Duodenal mucosa (tissue), 2 donors: ENCODE results near the gene TMUB2.

ENCODE experiments used
- H3K27ac ChIP-seq: one replicate; pipeline ENCODE4 v1.7.0; 2013; ENCODE audit warnings: low read depth, low read length
- H3K27me3 ChIP-seq, 2 donors: one replicate each; pipeline ENCODE4 v1.7.0; 2013; ENCODE audit warnings: low read length in 2 of 2, control low read depth in 1 of 2; ENCODE audit not compliant: insufficient read depth in 2 of 2, control insufficient read depth in 1 of 2
- H3K36me3 ChIP-seq, 2 donors: one replicate each; pipeline ENCODE4 v1.7.0; 2013; ENCODE audit warnings: low read length in 2 of 2, control low read depth in 1 of 2; ENCODE audit not compliant: insufficient read depth in 2 of 2, control insufficient read depth in 1 of 2
- H3K4me1 ChIP-seq, 2 donors: one replicate each; pipeline ENCODE4 v1.7.0; 2013; ENCODE audit warnings: low read length in 2 of 2, control low read depth in 1 of 2; ENCODE audit not compliant: insufficient read depth in 2 of 2, control insufficient read depth in 1 of 2
- H3K4me3 ChIP-seq, 2 donors: one replicate each; pipeline ENCODE4 v1.7.0; 2013; ENCODE audit warnings: low read length in 2 of 2, low read depth in 1 of 2
- H3K9ac ChIP-seq, 2 donors: one replicate each; pipeline ENCODE4 v1.7.0; 2013; ENCODE audit warnings: low read length in 2 of 2, low read depth in 1 of 2
- H3K9me3 ChIP-seq, 2 donors: one replicate each; pipeline ENCODE4 v1.7.0; 2013; ENCODE audit warnings: low read length in 2 of 2, control low read depth in 1 of 2; ENCODE audit not compliant: control insufficient read depth in 1 of 2

The TMUB2 gene

GRCh38 chr17:44155488-44155887 is 31.3 kb upstream of the TMUB2 start:
- no peaks in the 10 kb centered on the region for H3K27me3 ChIP-seq
- H3K4me1 ChIP-seq = no peaks in the 10 kb centered on the region
- H3K27ac ChIP-seq = no peak overlapping the region

DNA sequence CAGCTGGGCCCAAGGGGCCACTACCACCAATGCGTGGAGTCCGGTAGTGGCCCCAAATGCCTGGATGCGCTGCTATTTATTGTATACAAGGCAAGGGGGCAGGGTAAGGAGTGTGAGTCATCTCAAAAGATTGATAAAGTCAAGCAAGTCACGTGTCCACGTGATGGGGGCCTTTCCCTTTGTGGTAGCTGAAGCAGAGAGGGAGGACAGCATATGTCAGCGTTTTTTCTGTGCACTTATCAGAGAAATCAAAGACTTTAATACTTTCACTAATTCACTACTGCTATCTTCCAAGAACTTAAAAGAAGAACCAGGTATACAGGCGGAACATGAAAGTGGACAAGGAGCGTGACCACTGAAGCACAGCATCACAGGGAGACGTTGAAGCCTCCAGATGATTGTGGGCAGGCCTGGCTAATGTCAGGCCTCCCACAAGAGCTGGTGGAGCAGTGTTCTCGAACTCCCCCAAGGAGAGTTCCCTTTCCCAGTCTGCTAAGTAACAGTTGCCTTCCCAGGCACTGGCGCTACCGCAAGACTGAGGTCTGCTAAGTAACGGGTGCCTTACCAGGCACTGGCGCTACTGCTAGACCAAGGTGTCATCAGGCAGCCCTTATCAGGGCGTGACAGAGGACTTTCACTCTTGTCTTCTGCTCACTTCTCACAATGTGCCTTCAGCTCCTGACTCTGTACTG is 27.1 kb upstream of the TMUB2 start:
- H3K4me3 ChIP-seq = no peak overlapping the region
- no peak overlapping the region for H3K27ac ChIP-seq
- H3K4me1 ChIP-seq = no peaks in the 10 kb centered on the region
- H3K9me3 ChIP-seq = no peaks in the 10 kb centered on the region
- H3K27me3 ChIP-seq = no peaks in the 10 kb centered on the region
- H3K9ac ChIP-seq = no peak overlapping the region
- peaks cover 0 to 3% of the 10 kb centered on the region in 2 donors for H3K36me3 ChIP-seq

More at GRCh38 chr17:44155488-44155887, 31.3 kb upstream of the TMUB2 start:
- Histone ChIP-seq H3K9me3 (no peaks in the 10 kb centered on the region), H3K9ac (no peak overlapping the region), H3K36me3 (peaks cover 0 to 6% of the 10 kb centered on the region in 2 donors), H3K4me3 (no peak overlapping the region)

DNA sequence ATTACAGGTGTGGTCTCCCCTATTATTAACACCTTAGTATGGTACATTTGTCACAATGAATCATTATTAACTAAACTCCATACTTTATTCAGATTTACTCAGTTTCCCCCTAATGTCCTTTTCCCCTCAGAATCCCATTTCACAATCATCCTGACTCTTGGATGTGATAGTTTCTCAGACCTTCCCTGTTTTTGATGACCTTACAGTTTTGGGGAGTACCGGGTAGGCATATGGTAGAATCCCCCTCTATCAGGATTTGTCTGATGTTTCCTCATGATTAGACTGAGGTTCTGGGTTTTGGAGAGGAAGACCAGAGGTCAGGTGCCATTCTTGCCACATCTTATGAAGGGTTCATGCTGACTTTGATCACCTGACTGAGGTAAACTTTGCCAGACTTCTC is 22.3 kb upstream of the TMUB2 start:
- H3K27me3 ChIP-seq = no peaks in the 10 kb centered on the region
- no peak overlapping the region for H3K4me3 ChIP-seq
- H3K4me1 ChIP-seq = peaks cover 0 to 3% of the 10 kb centered on the region in 2 donors
- no peak overlapping the region for H3K27ac ChIP-seq
- H3K9ac ChIP-seq = no peak overlapping the region
- H3K9me3 ChIP-seq = no peaks in the 10 kb centered on the region
- H3K36me3 ChIP-seq = no peaks in the 10 kb centered on the region

GRCh38 chr17:44167181-44167861 is 19.5 kb upstream of the TMUB2 start:
- no peaks in the 10 kb centered on the region for H3K9me3 ChIP-seq
- no peak overlapping the region for H3K27ac ChIP-seq
- peaks cover 0 to 3% of the 10 kb centered on the region in 2 donors for H3K4me1 ChIP-seq
- no peak overlapping the region for H3K9ac ChIP-seq
- no peak overlapping the region for H3K4me3 ChIP-seq
- no peaks in the 10 kb centered on the region for H3K27me3 ChIP-seq
- no peaks in the 10 kb centered on the region for H3K36me3 ChIP-seq

DNA sequence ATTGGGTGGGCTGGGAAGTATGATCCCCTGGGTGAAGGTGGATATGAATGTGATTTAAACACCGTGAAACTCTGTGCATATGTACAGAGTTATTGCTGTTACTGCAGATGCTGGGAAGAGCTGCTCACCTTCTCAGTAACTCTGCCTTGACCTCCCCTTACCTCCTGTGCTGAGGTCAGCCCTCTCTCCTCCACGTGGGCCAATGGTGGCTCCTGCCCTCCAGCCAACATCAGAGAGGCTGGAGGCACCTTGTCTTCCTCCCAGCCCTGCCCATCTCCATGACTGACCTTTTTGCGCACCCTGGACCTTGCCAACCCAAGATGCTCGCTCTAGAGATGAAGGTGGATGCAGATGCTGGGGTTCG is 16.7 kb upstream of the TMUB2 start:
- H3K27ac ChIP-seq = peak overlapping the region; percentile 51
- no peak overlapping the region for H3K4me3 ChIP-seq
- H3K4me1 ChIP-seq = peaks cover 0 to 3% of the 10 kb centered on the region in 2 donors
- no peaks in the 10 kb centered on the region for H3K27me3 ChIP-seq
- H3K9ac ChIP-seq = no peak overlapping the region
- H3K9me3 ChIP-seq = no peaks in the 10 kb centered on the region
- peaks cover 0 to 4% of the 10 kb centered on the region in 2 donors for H3K36me3 ChIP-seq

- Histone ChIP-seq H3K36me3 (peaks cover 0 to 4% of the 10 kb centered on the region in 2 donors), H3K9me3 (no peaks in the 10 kb centered on the region), H3K27ac (peak within 1 kb of the TSS; percentile 51), H3K27me3 (no peaks in the 10 kb centered on the region), H3K9ac (no peak within 1 kb of the TSS), H3K4me1 (peaks cover 0 to 3% of the 10 kb centered on the region in 2 donors), H3K4me3 (no peak within 1 kb of the TSS)
Observed at GRCh38 chr17:44170499-44171201, 16.1 kb upstream of the TMUB2 start, which contains the start of gene ASB16. ASB16 (plus strand) TSS chr17:44170704; CDS start chr17:44170790, 86 bp downstream.

GRCh38 chr17:44171931-44172455 is 14.8 kb upstream of the TMUB2 start:
- peaks cover 0 to 3% of the 10 kb centered on the region in 2 donors for H3K4me1 ChIP-seq
- H3K4me3 ChIP-seq = no peak overlapping the region
- H3K9me3 ChIP-seq = no peaks in the 10 kb centered on the region
- H3K27ac ChIP-seq = no peak overlapping the region
- no peaks in the 10 kb centered on the region for H3K27me3 ChIP-seq
- no peak overlapping the region for H3K9ac ChIP-seq
- peaks cover 2 to 6% of the 10 kb centered on the region in 2 donors for H3K36me3 ChIP-seq

DNA sequence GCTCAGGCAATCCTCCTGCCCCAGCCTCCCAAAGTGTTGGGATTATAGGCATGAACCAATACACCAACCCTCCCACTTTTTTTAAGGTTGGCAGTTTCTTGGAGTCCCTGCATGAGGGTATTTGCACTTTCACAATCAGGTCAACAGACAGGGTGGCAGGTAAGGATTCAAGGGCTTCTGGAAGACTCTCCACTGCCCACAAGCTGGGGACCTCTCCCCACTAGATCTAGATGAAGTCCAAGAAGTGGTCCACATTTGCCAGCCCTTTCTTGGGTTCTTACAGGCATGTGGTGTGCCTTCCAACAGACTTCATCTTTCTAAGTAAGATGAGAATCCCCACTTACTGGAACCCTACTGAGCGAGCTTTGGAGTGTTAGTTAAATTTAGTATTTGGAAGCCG is 12.3 kb upstream of the TMUB2 start:
- no peaks in the 10 kb centered on the region for H3K27me3 ChIP-seq
- H3K4me3 ChIP-seq = no peak overlapping the region
- H3K36me3 ChIP-seq = peaks cover 6 to 20% of the 10 kb centered on the region in 2 donors
- no peak overlapping the region for H3K9ac ChIP-seq
- H3K4me1 ChIP-seq = no peaks in the 10 kb centered on the region
- no peak overlapping the region for H3K27ac ChIP-seq
- H3K9me3 ChIP-seq = no peaks in the 10 kb centered on the region

- H3K9me3 ChIP-seq = no peaks in the 10 kb centered on the region
- peaks cover 6 to 20% of the 10 kb centered on the region in 2 donors for H3K36me3 ChIP-seq
- no peak overlapping the region for H3K9ac ChIP-seq
- H3K27ac ChIP-seq = no peak overlapping the region
- H3K4me3 ChIP-seq = no peak overlapping the region
- H3K4me1 ChIP-seq = no peaks in the 10 kb centered on the region
- no peaks in the 10 kb centered on the region for H3K27me3 ChIP-seq
Observed at GRCh38 chr17:44176257-44176656, 10.5 kb upstream of the TMUB2 start.
